Fibroblast of skin of left biceps (primary cell): ENCODE results near the gene CYP3A5.

ENCODE experiments used
- DNase-seq, 2 experiments: peaks; one replicate each; pipeline ENCODE4 v3.0.0-alpha.2; 2013; ENCODE audit warnings: low read depth in 2 of 2

Gene CYP3A5

DNA sequence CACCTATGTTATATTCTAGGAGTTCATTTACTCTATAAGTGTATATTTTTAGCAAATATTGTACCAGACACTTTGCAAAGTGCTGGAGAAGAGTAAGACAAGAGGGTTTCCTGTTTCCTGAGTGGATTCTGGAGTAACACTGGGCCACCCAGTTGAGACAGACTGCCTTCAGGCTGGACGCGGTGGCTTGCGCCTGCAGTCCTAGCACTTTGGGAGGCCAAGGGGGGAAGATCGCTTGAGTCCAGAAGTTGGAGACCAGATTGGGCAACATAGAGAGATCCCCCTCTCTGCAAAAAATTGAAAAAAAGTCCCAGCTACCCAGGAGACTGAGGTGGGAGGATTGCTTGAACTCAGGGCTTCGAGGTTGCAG, 63.8 kb downstream of the CYP3A5 start:
- no peak for DNase-seq

- no peak for DNase-seq
These were observed 65.3 kb downstream of the CYP3A5 start for GRCh38 chr7:99614495-99614894.

DNA sequence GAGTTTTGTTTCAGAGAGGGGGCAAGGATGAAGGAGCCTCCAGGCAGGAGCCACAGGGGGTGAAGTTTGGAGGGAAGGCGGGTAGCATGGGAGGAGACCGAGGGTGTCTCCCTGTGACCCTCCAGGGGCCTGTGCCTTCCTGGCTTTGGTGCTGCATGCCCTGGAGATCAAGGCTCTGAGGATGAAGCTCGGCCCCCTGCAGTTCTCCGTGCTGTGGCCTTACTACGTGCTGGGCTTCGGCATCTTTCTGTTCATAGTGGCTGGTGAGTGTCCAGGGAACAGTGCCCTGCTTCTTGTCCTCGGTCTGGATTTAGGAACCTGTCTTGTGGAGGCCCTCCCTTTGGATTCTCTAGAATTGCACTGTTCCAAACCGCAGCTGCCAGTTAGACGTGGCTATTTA, 72.2 kb downstream of the CYP3A5 start:
- no peak for DNase-seq

- no peak for DNase-seq
These were observed 73.3 kb downstream of the CYP3A5 start for GRCh38 chr7:99606531-99606930.

- DNase-seq, result no peak
These were observed 74.3 kb downstream of the CYP3A5 start for GRCh38 chr7:99605527-99605926.

GRCh38 chr7:99601656-99602310, 78.0 kb downstream of the CYP3A5 start:
- DNase-seq, result no peak

DNA sequence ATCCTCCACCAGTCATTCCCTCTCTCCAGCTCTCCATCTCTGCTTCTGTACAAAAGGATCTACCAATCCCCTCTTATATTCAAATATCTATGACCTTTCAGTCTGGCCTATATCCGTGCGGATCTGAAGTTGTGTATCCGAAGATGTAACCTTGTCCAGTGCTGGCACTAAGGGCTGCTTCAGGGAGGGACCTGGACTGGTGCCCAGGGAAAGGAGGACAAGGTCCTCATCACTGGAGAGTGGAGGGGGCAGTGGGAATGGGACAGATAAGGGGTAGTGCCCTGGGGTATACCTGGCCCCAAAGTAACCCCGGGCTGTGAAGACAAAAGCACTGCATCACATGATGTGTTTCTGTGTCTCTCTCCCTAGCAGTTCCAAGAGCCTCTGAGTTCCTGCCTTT, 80.0 kb downstream of the CYP3A5 start:
- DNase-seq, result no peak
